PC-9 (cell line): ENCODE results near the gene NAT14. TPM values are rescaled to one million over a fixed set of nuclear protein-coding genes. Genes with fewer than 3 reads are reported as not detected.

Experiments used
- BruUV-seq: library from RNA; stranded (reverse); fragments of 400-500 nt; replicated peaks from 2 replicates; lab custom pipeline; 2021; lab: Mats Ljungman, UMichigan
- CTCF ChIA-PET: fragments of 300-600 bp; sonication (Branson Sonifier 250); formaldehyde crosslinking; loops from one replicate; lab custom pipeline; 2022; ENCODE audit warnings: antibody characterized with exemption; lab: Charles Lee
- POLR2A ChIA-PET: fragments of 300-600 bp; sonication (Branson Sonifier 250); formaldehyde crosslinking; loops from one replicate; lab custom pipeline; 2022; ENCODE audit warnings: antibody characterized with exemption; ENCODE audit not compliant: unreplicated experiment; lab: Charles Lee
- DNase-seq, 2 experiments: peaks; one replicate each; pipeline versions ENCODE4 v3.0.0 to v3.0.0-alpha.2; 2015 to 2022; ENCODE audit warnings: mixed read lengths in 1 of 2
- H2AFZ ChIP-seq: fragments of 200-600 bp; sonication (generic); 2 replicates; pipeline ENCODE4 v1.8.1; 2017; ENCODE audit warnings: antibody characterized with exemption
- H3F3A ChIP-seq: fragments of 200-600 bp; sonication (generic); 2 replicates; pipeline ENCODE4 v1.8.1; 2017; ENCODE audit warnings: antibody characterized with exemption, mild to moderate bottlenecking, low read depth; ENCODE audit not compliant: insufficient read depth
- H3K27ac ChIP-seq: fragments of 200-600 bp; sonication (generic); 2 replicates; pipeline ENCODE4 v1.6.1; 2016; ENCODE audit warnings: mixed run types
- H3K27me3 ChIP-seq: fragments of 200-600 bp; sonication (generic); 2 replicates; pipeline ENCODE4 v1.6.1; 2016; ENCODE audit warnings: low read depth, mixed run types; ENCODE audit not compliant: insufficient read depth
- H3K36me3 ChIP-seq: fragments of 200-600 bp; sonication (generic); 2 replicates; pipeline ENCODE4 v1.6.1; 2016; ENCODE audit warnings: low read depth, mixed run types
- H3K4me1 ChIP-seq: fragments of 200-600 bp; sonication (generic); replicated peaks from 2 replicates; pipeline ENCODE4 v1.6.1; 2016; ENCODE audit warnings: mixed run types; ENCODE audit not compliant: insufficient read depth
- H3K4me2 ChIP-seq: fragments of 200-600 bp; sonication (generic); 2 replicates; pipeline ENCODE4 v1.6.1; 2017; ENCODE audit warnings: mixed run types
- H3K4me3 ChIP-seq: fragments of 200-600 bp; sonication (generic); 2 replicates; pipeline ENCODE4 v1.6.1; 2016; ENCODE audit warnings: mixed run types
- H3K79me2 ChIP-seq: fragments of 200-600 bp; sonication (generic); 2 replicates; pipeline ENCODE4 v1.6.1; 2017; ENCODE audit warnings: low read depth, mixed run types
- H3K9me2 ChIP-seq: fragments of 200-600 bp; sonication (generic); 2 replicates; pipeline ENCODE4 v1.8.1; 2017; ENCODE audit warnings: mild to moderate bottlenecking; ENCODE audit not compliant: insufficient read depth
- H3K9me3 ChIP-seq: fragments of 200-600 bp; sonication (generic); 2 replicates; pipeline ENCODE4 v1.8.1; 2016; ENCODE audit warnings: low read depth; ENCODE audit not compliant: insufficient read depth
- H4K20me1 ChIP-seq: fragments of 200-600 bp; sonication (generic); 2 replicates; pipeline ENCODE4 v1.8.1; 2017; ENCODE audit not compliant: insufficient read depth
- EZH2 ChIP-seq: fragments of 200-600 bp; sonication (generic); IDR thresholded peaks from 2 replicates; pipeline ENCODE4 v1.8.0; 2017; ENCODE audit warnings: antibody characterized with exemption, low read depth
- intact Hi-C: fragments of 100-400 bp; cut with micrococcal nuclease; formaldehyde crosslinking; loops from one replicate; pipeline ENCODE4 v1.10.0; 2022; ENCODE audit not compliant: unreplicated experiment
- total RNA-seq: library from RNA; stranded (reverse); gene quantifications from 2 replicates; pipeline ENCODE4 v1.2.3, GENCODE V29; 2021
- TF ChIP-seq, protein P1 (sequence below): fragments of 200-600 bp; sonication (generic); conservative IDR thresholded peaks from 2 replicates; pipeline ENCODE4 v1.6.1; 2017; ENCODE audit warnings: mixed run types, antibody characterized with exemption, mild to moderate bottlenecking, moderate library complexity

NAT14 gene
- total RNA-seq, 1 experiment from 2014 or later = 61.6 TPM

DNA sequence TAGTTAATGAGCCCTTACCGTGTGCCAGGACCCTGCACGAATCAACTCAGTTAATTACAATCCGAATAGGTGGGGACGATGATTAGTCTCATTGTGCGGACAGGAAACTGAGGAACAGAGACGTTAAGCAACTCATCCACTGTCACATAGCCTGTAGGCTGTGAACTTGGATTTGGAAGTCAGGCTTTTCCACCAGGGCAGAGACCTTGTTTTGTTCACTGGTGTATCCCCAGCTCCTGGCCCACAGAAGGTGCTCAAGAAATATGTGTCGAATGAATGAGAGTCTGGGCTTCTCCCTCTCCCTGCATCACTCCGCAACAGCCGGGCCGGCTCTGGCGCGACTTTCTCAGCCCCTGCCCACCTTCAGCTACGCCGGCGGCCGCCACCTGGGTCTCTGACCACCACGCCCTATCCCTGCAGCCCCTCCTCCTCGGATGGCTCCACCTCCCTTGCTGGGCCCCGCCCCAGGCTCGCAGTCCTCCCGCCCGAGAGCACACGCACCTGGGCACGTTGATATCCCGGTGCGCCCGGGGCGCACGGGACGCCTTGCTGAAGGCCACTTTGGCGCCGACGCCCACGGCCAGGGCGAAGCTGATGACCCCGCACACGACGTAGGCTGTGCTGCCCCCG is 43.2 kb upstream of the NAT14 start:
- Histone ChIP-seq H2AFZ (no peak overlapping the region), H3K4me3 (no peak overlapping the region), H3K36me3 (no peaks in the 10 kb centered on the region), H3K9me3 (no peaks in the 10 kb centered on the region), H4K20me1 (no peaks in the 10 kb centered on the region; the same call in 1 of the 2 replicates), H3F3A (peaks cover 13% of the 10 kb centered on the region), H3K9me2 (no peaks in the 10 kb centered on the region), H3K4me2 (no peak overlapping the region), H3K4me1 (no peaks in the 10 kb centered on the region), H3K27ac (no peak overlapping the region), H3K27me3 (peaks cover 46% of the 10 kb centered on the region), H3K79me2 (no peaks in the 10 kb centered on the region)
- TF ChIP-seq, protein P1, sequence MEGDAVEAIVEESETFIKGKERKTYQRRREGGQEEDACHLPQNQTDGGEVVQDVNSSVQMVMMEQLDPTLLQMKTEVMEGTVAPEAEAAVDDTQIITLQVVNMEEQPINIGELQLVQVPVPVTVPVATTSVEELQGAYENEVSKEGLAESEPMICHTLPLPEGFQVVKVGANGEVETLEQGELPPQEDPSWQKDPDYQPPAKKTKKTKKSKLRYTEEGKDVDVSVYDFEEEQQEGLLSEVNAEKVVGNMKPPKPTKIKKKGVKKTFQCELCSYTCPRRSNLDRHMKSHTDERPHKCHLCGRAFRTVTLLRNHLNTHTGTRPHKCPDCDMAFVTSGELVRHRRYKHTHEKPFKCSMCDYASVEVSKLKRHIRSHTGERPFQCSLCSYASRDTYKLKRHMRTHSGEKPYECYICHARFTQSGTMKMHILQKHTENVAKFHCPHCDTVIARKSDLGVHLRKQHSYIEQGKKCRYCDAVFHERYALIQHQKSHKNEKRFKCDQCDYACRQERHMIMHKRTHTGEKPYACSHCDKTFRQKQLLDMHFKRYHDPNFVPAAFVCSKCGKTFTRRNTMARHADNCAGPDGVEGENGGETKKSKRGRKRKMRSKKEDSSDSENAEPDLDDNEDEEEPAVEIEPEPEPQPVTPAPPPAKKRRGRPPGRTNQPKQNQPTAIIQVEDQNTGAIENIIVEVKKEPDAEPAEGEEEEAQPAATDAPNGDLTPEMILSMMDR = no peak
- no peak for TF ChIP-seq EZH2
- ChIA-PET CTCF (no interaction called here), POLR2A (no interaction called here)
- no peak for DNase-seq
- intact Hi-C loops = no loop called here
- BruUV-seq = no TSS peak

DNA sequence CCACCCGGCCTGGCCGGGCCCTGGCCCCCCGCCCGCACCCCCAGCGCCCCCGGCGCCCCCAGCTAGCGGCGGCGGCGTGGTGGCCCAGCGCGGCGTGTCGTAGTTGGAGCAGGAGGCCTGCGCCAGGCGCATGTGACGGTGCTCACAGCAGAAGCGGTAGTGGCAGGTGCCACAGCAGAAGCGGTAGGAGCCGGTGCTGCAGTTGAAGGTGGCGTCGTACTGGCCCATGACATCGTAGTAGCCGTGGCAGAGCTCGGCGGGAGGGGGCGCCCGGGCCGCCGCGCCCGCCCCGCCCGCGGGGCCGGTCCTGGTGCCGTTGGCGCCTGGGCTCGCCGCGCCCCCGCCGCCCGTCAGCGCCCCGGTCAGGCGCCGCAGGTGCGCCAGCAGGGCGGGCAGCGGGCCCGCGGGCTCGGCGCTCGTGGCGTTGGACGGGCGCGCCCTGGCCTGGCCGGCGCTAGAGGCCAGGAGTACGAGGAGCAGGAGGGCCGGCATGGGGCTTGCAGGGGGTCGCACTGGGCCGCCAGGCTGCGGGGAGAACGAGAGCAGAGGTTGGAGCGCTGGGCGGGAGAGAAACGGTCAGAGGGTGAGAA is 42.5 kb upstream of the NAT14 start:
- no TSS peak for BruUV-seq
- Histone ChIP-seq H4K20me1 (no peaks in the 10 kb centered on the region; the same call in 1 of the 2 replicates), H3K4me2 (no peak overlapping the region), H3K9me3 (no peaks in the 10 kb centered on the region), H3K27ac (no peak overlapping the region), H3K27me3 (peaks cover 52% of the 10 kb centered on the region), H3K36me3 (no peaks in the 10 kb centered on the region), H3K9me2 (no peaks in the 10 kb centered on the region), H3F3A (peaks cover 16% of the 10 kb centered on the region), H2AFZ (no peak overlapping the region), H3K79me2 (no peaks in the 10 kb centered on the region), H3K4me3 (no peak overlapping the region), H3K4me1 (no peaks in the 10 kb centered on the region)
- ChIA-PET POLR2A (no interaction called here), CTCF (no interaction called here)
- no peak for DNase-seq
- intact Hi-C loops = no loop called here
- TF ChIP-seq, protein P1 = no peak
- TF ChIP-seq EZH2 = no peak

DNA sequence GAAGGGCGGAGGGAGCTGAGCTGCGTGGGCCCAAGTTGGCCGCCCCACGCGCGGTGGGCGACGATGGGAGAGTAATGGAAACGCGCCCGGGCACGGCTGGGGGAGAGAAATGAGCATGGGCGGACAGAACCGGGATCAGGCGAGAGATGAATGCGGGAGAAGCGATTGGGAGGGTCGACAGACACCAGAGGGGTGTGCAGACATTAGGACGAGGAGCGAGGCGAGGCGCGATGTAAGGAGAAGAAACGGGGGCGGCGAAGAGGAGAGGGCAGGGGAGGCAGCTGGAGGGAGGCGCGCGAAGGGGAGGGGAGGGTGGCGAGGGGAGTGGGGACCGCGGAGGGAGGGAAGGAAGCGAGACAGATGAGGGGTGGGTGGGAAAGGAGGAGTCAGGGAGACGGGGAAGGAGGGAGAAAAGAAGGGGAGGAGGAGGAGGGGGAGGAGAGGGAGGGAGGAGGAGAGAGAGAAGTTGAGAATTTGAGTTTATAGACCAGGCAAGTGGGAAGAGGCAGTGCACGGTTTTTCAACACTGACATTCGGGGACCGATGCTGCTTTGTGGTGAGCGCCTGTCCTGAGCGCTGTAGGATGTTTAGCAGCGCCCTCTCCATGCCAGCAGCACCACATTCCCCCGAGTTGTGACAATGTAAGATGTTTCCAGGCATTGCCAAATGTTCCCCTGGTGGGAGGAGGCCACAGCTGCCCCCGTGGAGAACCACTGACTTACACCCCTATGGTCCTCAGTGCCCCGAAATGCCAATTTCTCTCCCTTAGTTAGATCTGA is 41.8 kb upstream of the NAT14 start, which contains the start of gene SHISA7:
SHISA7 (minus strand) TSS at position 256 of the 779 bp plus-strand sequence. CDS start 437 bp downstream, outside the sequence.
- intact Hi-C loops = no loop called here
- BruUV-seq = no TSS peak
- H3K4me2 ChIP-seq = no peak within 1 kb of the TSS
- TF ChIP-seq, protein P1 = no peak
- TF ChIP-seq EZH2 = no peak
- peaks cover 18% of the 10 kb centered on the region for H3F3A ChIP-seq
- no peaks in the 10 kb centered on the region for H3K36me3 ChIP-seq
- no peak within 1 kb of the TSS for H2AFZ ChIP-seq
- no peak within 1 kb of the TSS for H3K27ac ChIP-seq
- no peaks in the 10 kb centered on the region; the same call in 1 of the 2 replicates for H4K20me1 ChIP-seq
- peaks cover 52% of the 10 kb centered on the region for H3K27me3 ChIP-seq
- ChIA-PET POLR2A (no interaction called here), CTCF (no interaction called here)
- no peaks in the 10 kb centered on the region for H3K9me2 ChIP-seq
- H3K4me3 ChIP-seq = no peak within 1 kb of the TSS
- DNase-seq = no peak
- H3K79me2 ChIP-seq = no peaks in the 10 kb centered on the region
- H3K4me1 ChIP-seq = no peaks in the 10 kb centered on the region
- H3K9me3 ChIP-seq = no peaks in the 10 kb centered on the region
